Gastroesophageal sphincter (tissue), 3 donors: ENCODE results near the gene PCBP3.

Experiments
- POLR2A ChIP-seq, 2 donors: fragments of 450-650 bp; IDR thresholded peaks; one replicate each; pipeline ENCODE4 v1.6.1; 2017; ENCODE audit warnings: antibody characterized with exemption in 2 of 2, mild to moderate bottlenecking in 2 of 2, moderate library complexity in 1 of 2
- TF ChIP-seq, protein P1 (sequence below), 4 experiments: fragments of 200-600 bp in 2 of 4; fragments of 450-650 bp in 2 of 4; sonication (generic) in 1 of 4; IDR thresholded peaks; one replicate each; pipeline ENCODE4 v1.5.1; 2017 to 2019; ENCODE audit warnings: antibody characterized with exemption in 4 of 4, mild to moderate bottlenecking in 2 of 4, moderate library complexity in 2 of 4

- TF ChIP-seq, protein P1, sequence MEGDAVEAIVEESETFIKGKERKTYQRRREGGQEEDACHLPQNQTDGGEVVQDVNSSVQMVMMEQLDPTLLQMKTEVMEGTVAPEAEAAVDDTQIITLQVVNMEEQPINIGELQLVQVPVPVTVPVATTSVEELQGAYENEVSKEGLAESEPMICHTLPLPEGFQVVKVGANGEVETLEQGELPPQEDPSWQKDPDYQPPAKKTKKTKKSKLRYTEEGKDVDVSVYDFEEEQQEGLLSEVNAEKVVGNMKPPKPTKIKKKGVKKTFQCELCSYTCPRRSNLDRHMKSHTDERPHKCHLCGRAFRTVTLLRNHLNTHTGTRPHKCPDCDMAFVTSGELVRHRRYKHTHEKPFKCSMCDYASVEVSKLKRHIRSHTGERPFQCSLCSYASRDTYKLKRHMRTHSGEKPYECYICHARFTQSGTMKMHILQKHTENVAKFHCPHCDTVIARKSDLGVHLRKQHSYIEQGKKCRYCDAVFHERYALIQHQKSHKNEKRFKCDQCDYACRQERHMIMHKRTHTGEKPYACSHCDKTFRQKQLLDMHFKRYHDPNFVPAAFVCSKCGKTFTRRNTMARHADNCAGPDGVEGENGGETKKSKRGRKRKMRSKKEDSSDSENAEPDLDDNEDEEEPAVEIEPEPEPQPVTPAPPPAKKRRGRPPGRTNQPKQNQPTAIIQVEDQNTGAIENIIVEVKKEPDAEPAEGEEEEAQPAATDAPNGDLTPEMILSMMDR (IDR thresholded peaks at IDR 0.05): no peak
- TF ChIP-seq POLR2A (IDR thresholded peaks at IDR 0.05): no peak
Observed at GRCh38 chr21:45906859-45907258, 263.3 kb downstream of the PCBP3 start.
